Skeletal muscle cell (primary cell): ENCODE measurements around the gene STAP2.
"Not testable (repeated sequence)": the region's sequence is repeated elsewhere in the genome, so short reads cannot be mapped to it uniquely, and the experiment has no call there.

ENCODE experiments used
- DNase-seq: peaks from one replicate; pipeline ENCODE4 v3.0.0-alpha.2; 2010; ENCODE audit warnings: low read depth
- H3K4me3 ChIP-seq: 2 replicates; pipeline ENCODE4 v1.5.1; 2011; ENCODE audit warnings: low read depth, mild to moderate bottlenecking, control low read depth, low read length, moderate library complexity

Gene STAP2

GRCh38 chr19:4284176-4284958 lies 54.3 kb downstream of the STAP2 start:
- H3K4me3 ChIP-seq, result no peak overlapping the region
- no peak for DNase-seq

DNA sequence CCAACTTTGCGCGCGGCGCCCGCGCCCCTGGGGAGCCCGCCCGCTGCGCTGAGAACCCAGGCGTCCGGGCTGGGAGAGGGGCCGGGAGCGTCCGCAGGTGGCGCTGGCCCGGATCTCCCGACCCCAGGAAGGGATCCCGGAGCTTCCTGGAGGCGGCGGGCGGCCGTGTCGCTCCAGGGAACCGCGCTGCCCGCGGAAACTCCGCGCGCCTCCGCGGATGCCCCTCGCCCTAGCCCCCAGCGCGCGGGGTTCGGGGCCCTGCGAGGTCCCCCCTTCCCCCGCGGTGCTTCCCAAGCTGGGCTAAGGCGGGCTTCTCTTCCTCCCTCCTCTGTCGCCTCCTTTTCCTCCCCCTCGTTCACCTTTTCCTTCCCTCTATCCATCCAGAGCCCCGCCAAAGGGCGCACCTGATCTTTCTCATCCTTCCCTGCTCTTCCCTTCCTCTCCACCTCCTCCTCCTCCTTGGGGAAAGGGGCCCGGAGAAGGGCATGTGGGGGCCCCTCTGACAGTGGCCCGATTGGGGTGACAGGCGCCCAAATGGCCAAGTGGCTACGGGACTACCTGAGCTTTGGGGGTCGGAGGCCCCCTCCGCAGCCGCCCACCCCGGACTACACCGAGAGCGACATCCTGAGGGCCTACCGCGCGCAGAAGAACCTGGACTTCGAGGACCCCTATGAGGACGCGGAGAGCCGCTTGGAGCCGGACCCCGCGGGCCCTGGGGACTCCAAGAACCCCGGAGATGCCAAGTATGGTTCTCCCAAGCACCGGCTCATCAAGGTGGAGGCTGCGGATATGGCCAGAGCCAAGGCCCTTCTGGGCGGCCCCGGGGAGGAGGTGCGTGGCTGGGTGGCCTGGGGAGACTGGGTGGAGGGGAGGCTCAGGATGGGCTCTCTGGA lies 58.9 kb downstream of the STAP2 start:
- H3K4me3 ChIP-seq, result peak overlapping the region; percentile 56
- DNase-seq, result no peak

GRCh38 chr19:4279267-4279529 lies 59.4 kb downstream of the STAP2 start:
- peak overlapping the region; percentile 56 for H3K4me3 ChIP-seq
- DNase-seq, result no peak

- DNase-seq, result peak; percentile 27
- peak within 1 kb of the TSS; percentile 56 for H3K4me3 ChIP-seq
Measured at GRCh38 chr19:4278419-4279266, 60.0 kb downstream of the STAP2 start, which contains the start of gene SHD. SHD (plus strand) TSS chr19:4279266; CDS start chr19:4280064, 798 bp downstream.

- H3K4me3 ChIP-seq, result no peak overlapping the region
- no peak for DNase-seq
Measured at GRCh38 chr19:4278010-4278409, 60.6 kb downstream of the STAP2 start.

- no peak for DNase-seq
- no peak overlapping the region for H3K4me3 ChIP-seq
Measured at GRCh38 chr19:4277191-4277696, 61.4 kb downstream of the STAP2 start.

- DNase-seq, H3K4me3 ChIP-seq: not testable (repeated sequence)
Measured at GRCh38 chr19:4274321-4274686, 64.3 kb downstream of the STAP2 start.
